Astrocyte (in vitro differentiated cells and primary cell): ENCODE data around the gene RICTOR.

Experiments
- CTCF ChIP-seq: IDR thresholded peaks from 2 replicates; pipeline ENCODE4 v1.5.1; 2011; ENCODE audit warnings: low read depth, mild to moderate bottlenecking, inconsistent platforms, low read length, moderate library complexity; ENCODE audit not compliant: insufficient read depth
- EZH2 ChIP-seq: IDR thresholded peaks from 2 replicates; pipeline ENCODE4 v1.6.1; 2012; ENCODE audit warnings: mild to moderate bottlenecking, low read length, inconsistent platforms; ENCODE audit not compliant: insufficient read depth

- TF ChIP-seq CTCF: no peak
- TF ChIP-seq EZH2: no peak
Observed at GRCh38 chr5:38941912-38942311, 132.3 kb downstream of the RICTOR start.
